K562 (cell line): Measurements from ENCODE around the gene LIPT2. TPM values are rescaled to one million over a fixed set of nuclear protein-coding genes. Genes with fewer than 3 reads are reported as not detected.
A peak's percentile ranks its signal among the peaks of the same experiment; 100 is the strongest.

Experiments
- ARHGAP35 ChIP-seq: fragments of 450-650 bp; IDR thresholded peaks from 2 replicates; pipeline ENCODE4 v1.6.1; 2018; ENCODE audit not compliant: partially characterized antibody
- ATF4 ChIP-seq: fragments of 450-650 bp; formaldehyde crosslinking; IDR thresholded peaks from 2 replicates; pipeline ENCODE4 v1.4.0; 2022; ENCODE audit warnings: mild to moderate bottlenecking, moderate library complexity
- CHD7 ChIP-seq: fragments of 200-600 bp; sonication (generic); IDR thresholded peaks from one replicate; pipeline ENCODE4 v1.6.1; 2012; ENCODE audit warnings: mild to moderate bottlenecking, low read depth, low read length, inconsistent platforms
- DMBX1 ChIP-seq: fragments of 250-450 bp; sonication (Bioruptor Pico); IDR thresholded peaks from 2 replicates; pipeline ENCODE4 v1.8.0; 2022; ENCODE audit warnings: inconsistent platforms, mild to moderate bottlenecking, moderate library complexity, borderline replicate concordance
- ESRRA ChIP-seq: fragments of 450-650 bp; IDR thresholded peaks from 2 replicates; pipeline ENCODE4 v1.6.1; 2014; ENCODE audit warnings: low read depth, mild to moderate bottlenecking, moderate library complexity, borderline replicate concordance
- NELFE ChIP-seq: IDR thresholded peaks from 2 replicates; pipeline ENCODE4 v1.6.1; 2011; ENCODE audit warnings: mild to moderate bottlenecking; ENCODE audit not compliant: insufficient read depth, insufficient read length
- PML ChIP-seq: IDR thresholded peaks from 2 replicates; pipeline ENCODE4 v1.6.1; 2012; ENCODE audit warnings: low read length, inconsistent platforms
- PRMT5 ChIP-seq: sonication (generic); formaldehyde crosslinking; IDR thresholded peaks from 2 replicates; pipeline ENCODE4 v1.5.0; 2020; ENCODE audit warnings: missing genetic modification reagents
- PURB ChIP-seq: sonication (generic); formaldehyde crosslinking; IDR thresholded peaks from 2 replicates; pipeline ENCODE4 v1.9.0; 2021; ENCODE audit warnings: low read depth, mild to moderate bottlenecking, missing genetic modification reagents
- RBBP5 ChIP-seq: fragments of 200-600 bp; sonication (generic); IDR thresholded peaks from 2 replicates; pipeline ENCODE4 v1.6.1; 2012; ENCODE audit warnings: borderline replicate concordance, mild to moderate bottlenecking, low read length, control low read depth, inconsistent platforms; ENCODE audit not compliant: insufficient read depth, poor library complexity, severe bottlenecking
- TBL1XR1 ChIP-seq, 2 experiments: IDR thresholded peaks; 2 replicates each; pipeline ENCODE4 v1.6.1; 2012; ENCODE audit warnings: improper control_type of control experiment in 2 of 2, low read length in 2 of 2, mild to moderate bottlenecking in 1 of 2
- ZNF197 ChIP-seq: fragments of 200-800 bp; sonication (Bioruptor generic); IDR thresholded peaks from 2 replicates; pipeline ENCODE4 v1.6.1; 2016; ENCODE audit warnings: low read depth, missing genetic modification characterization, missing compliant biosample characterization
- ZNF699 ChIP-seq: fragments of 250-450 bp; sonication (Bioruptor Pico); IDR thresholded peaks from 2 replicates; pipeline ENCODE4 v1.8.0; 2021; ENCODE audit warnings: mild to moderate bottlenecking, moderate library complexity; ENCODE audit not compliant: insufficient replicate concordance
- ZNF766 ChIP-seq: fragments of 200-800 bp; sonication (Bioruptor generic); conservative IDR thresholded peaks from 2 replicates; pipeline ENCODE4 v1.6.1; 2016; ENCODE audit warnings: missing genetic modification characterization, missing compliant biosample characterization
- polyA plus RNA-seq, 8 experiments: library from polyadenylated mRNA; depleted of rRNA in 4 of 8; stranded (reverse) in 5 of 8; unstranded in 3 of 8; fragments of >200 nt; fragmentation: Nextera tagmentation in 2 of 8; fragmentation: Illumina TruSeq in 1 of 8; extraction: Ambion mirVana in 2 of 8; extraction: Trizol in 1 of 8; gene quantifications; 2 replicates each; pipeline versions ENCODE4 v1.2.1 to v1.2.3, GENCODE V29; 2011 to 2014; ENCODE audit warnings: inconsistent platforms in 1 of 8, missing spikeins in 1 of 8
- total RNA-seq, 7 experiments: library from RNA; depleted of rRNA in 6 of 7; stranded (reverse); fragments of >200 nt in 6 of 7; fragmentation: Illumina TruSeq in 2 of 7; extraction: Trizol in 2 of 7; gene quantifications; 2 replicates each; pipeline versions ENCODE4 v1.2.1 to v1.2.3, GENCODE V29; 2011 to 2021; ENCODE audit warnings: low replicate concordance in 1 of 7
- TF ChIP-seq, protein P1 (sequence below): fragments of 250-450 bp; sonication (Bioruptor Pico); IDR thresholded peaks from 2 replicates; pipeline ENCODE4 v1.5.0; 2020; ENCODE audit warnings: mild to moderate bottlenecking

The LIPT2 gene
- total and polyA plus RNA-seq, 9 of the 15 experiments (the other 6 are each of a cell fraction or from before 2014, with no cell fraction given): 1.00 to 5.2 (median 3.5) TPM

DNA sequence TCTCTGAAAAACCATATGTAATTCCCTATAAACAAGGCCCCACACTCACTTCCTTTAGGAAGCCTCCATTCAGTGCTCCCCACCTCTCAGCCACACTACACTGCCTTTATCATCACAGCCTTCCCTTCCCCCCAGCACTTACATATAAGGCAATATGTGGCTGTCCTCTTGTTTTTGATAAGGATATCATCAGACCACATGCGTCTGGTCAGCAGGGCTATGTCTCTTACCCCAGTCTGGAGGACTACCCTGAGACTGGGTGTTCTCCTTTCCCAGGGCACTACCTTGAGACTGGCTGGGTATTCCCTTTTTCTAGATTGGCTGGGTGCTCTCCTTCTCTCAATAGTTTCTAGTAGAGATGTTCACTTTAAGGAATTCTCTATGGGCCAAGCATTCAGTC is 33.9 kb downstream of the LIPT2 start (continued):
- TF ChIP-seq CHD7: no peak
- TF ChIP-seq PML: peak; percentile 44; the same call in 1 of the 2 replicates
- TF ChIP-seq PURB (CRISPR knock-in tag): no peak
- no peak for TF ChIP-seq PRMT5 (CRISPR knock-in tag)
- TF ChIP-seq TBL1XR1 (IDR thresholded peaks at IDR 0.05; ENCODE audit: low read length in 2 of 2): peak in 1 of 2 experiments; percentile 81; a peak in 2 of 4 replicates
- TF ChIP-seq DMBX1 (CRISPR knock-in tag): no peak
- TF ChIP-seq ZNF699 (CRISPR knock-in tag): no peak
- TF ChIP-seq ZNF197 (CRISPR knock-in tag): peak; percentile 73; the same call in 1 of the 2 replicates
- TF ChIP-seq, protein P1, sequence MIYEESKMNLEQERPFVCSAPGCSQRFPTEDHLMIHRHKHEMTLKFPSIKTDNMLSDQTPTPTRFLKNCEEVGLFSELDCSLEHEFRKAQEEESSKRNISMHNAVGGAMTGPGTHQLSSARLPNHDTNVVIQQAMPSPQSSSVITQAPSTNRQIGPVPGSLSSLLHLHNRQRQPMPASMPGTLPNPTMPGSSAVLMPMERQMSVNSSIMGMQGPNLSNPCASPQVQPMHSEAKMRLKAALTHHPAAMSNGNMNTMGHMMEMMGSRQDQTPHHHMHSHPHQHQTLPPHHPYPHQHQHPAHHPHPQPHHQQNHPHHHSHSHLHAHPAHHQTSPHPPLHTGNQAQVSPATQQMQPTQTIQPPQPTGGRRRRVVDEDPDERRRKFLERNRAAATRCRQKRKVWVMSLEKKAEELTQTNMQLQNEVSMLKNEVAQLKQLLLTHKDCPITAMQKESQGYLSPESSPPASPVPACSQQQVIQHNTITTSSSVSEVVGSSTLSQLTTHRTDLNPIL (CRISPR knock-in tag): no peak
- no peak; the same call in 1 of the 2 replicates for TF ChIP-seq ESRRA
- no peak for TF ChIP-seq NELFE
- TF ChIP-seq ARHGAP35: no peak
- 0 out of 2 replicates have a peak, but pooled peaks have one; percentile 5 for TF ChIP-seq ATF4
- TF ChIP-seq RBBP5: no peak
- TF ChIP-seq ZNF766 (CRISPR knock-in tag): peak; percentile 42; the same call in 1 of the 2 replicates
